BLaER1 treated with 17β-estradiol and CSF1 and Interleukin-3, amounts not matched to agents 10 nM and 100 nM (cell line): ENCODE results near the gene TRIM8.
"Not testable (repeated sequence)": the region's sequence is repeated elsewhere in the genome, so short reads cannot be mapped to it uniquely, and the experiment has no call there.

Experiments
- H3K27ac ChIP-seq, 11 experiments: shearing (Covaris generic); formaldehyde crosslinking; 2 replicates each; pipeline ENCODE4 v1.8.1; 2022
- H3K27me3 ChIP-seq, 11 experiments: shearing (Covaris generic); formaldehyde crosslinking; 2 replicates each; pipeline ENCODE4 v1.8.1; 2022
- H3K36me3 ChIP-seq, 11 experiments: shearing (Covaris generic); formaldehyde crosslinking; 2 replicates each; pipeline ENCODE4 v1.8.1; 2022
- H3K4me1 ChIP-seq, 10 experiments: shearing (Covaris generic); formaldehyde crosslinking; 2 replicates each; pipeline ENCODE4 v1.8.1; 2022
- H3K4me2 ChIP-seq, 11 experiments: shearing (Covaris generic); formaldehyde crosslinking; 2 replicates each; pipeline ENCODE4 v1.8.1; 2022
- H3K4me3 ChIP-seq, 10 experiments: shearing (Covaris generic); formaldehyde crosslinking; 2 replicates each; pipeline ENCODE4 v1.8.1; 2022
- H3K9ac ChIP-seq, 11 experiments: shearing (Covaris generic); formaldehyde crosslinking; 2 replicates each; pipeline ENCODE4 v1.8.1; 2022
- H3K9me3 ChIP-seq, 11 experiments: shearing (Covaris generic); formaldehyde crosslinking; replicated peaks in 1 of 11; 2 replicates each; pipeline ENCODE4 v1.8.1; 2022
- H4K20me1 ChIP-seq, 11 experiments: shearing (Covaris generic); formaldehyde crosslinking; 2 replicates each; pipeline ENCODE4 v1.8.1; 2022
- Cebpa-rat ChIP-seq, 11 experiments: shearing (Covaris generic); IDR thresholded peaks; 2 replicates each; pipeline ENCODE4 v1.8.1; 2022

TRIM8 gene

DNA sequence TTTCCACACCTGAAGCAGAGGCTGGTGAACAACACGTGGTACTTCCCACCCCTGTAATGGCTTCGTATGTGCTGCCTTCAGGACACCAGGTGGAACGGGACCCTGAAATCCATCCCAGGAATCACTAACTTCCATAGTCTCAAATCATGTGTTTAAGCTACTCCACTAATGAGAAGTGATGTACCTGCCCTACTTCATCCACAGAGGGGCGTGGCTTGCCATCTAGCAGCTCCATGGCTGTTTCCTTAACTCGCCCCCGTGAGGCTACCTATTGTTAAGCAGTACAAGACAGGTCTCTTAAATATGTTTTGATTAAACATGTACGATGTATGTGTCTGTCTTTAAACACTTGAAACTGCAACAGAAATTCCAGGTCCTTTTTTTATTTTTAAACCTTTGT lies 38.1 kb downstream of the TRIM8 start:
- Histone ChIP-seq H3K4me3 (no peak overlapping the region), H3K36me3 (peaks cover 22 to 45% (median 26%) of the 10 kb centered on the region in 11 experiments), H4K20me1 (no peaks in the 10 kb centered on the region; a peak in 1 of 22 replicates), H3K9me3 (no peaks in the 10 kb centered on the region), H3K27ac (no peak overlapping the region), H3K9ac (no peak overlapping the region), H3K27me3 (no peaks in the 10 kb centered on the region), H3K4me2 (no peak overlapping the region), H3K4me1 (peaks cover 22 to 41% (median 23%) of the 10 kb centered on the region in 10 experiments)
- TF ChIP-seq Cebpa-rat (IDR thresholded peaks at IDR 0.05), result no peak

DNA sequence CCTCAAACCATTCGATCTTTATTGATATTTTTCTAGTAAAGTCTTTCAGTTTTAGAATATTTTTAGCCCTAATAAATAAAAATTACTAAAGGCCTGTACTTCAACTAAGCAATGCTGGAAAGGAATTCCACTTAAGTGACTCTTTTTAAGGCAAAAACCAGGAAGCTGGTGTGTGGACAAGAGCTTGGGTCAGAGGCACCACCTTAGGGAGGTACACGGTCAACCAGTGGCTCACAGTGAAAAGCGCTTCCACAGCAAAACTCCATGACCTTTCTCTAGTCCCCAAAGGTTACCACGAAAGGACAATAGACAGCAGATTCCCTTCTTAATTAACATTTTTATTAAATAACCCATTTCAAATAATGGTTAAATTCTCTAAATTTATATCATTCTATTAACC lies 38.7 kb downstream of the TRIM8 start:
- Histone ChIP-seq H3K4me2 (peak overlapping the region in 1 of 11 experiments; percentile 37; a peak in 2 of 22 replicates), H3K4me1 (peaks cover 16 to 35% (median 17%) of the 10 kb centered on the region in 10 experiments), H4K20me1 (no peaks in the 10 kb centered on the region; a peak in 1 of 22 replicates), H3K27me3 (no peaks in the 10 kb centered on the region), H3K36me3 (peaks cover 22 to 45% (median 29%) of the 10 kb centered on the region in 11 experiments), H3K4me3 (no peak overlapping the region), H3K9ac (no peak overlapping the region), H3K9me3 (no peaks in the 10 kb centered on the region), H3K27ac (no peak overlapping the region)
- TF ChIP-seq Cebpa-rat (IDR thresholded peaks at IDR 0.05), result no peak

DNA sequence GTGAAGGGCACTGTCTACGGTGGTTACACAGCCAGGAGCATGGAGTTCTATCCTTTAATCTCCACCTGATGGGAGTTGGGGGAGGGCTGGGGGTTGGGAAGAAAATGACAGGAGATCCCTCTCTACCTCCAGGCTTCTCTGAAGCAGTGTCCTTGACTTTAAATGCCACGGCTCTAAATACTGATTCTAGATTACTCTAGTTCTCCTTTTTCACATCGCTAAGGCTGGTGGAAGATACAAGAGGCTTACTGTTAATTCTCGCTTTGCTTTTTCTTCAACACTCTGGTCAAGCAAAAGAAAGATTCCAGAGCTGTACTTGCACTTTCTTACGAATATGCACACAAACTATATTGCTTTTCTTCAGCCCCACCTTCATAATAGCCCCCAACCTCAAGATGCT lies 39.5 kb downstream of the TRIM8 start:
- no peaks in the 10 kb centered on the region; a peak in 1 of 22 replicates for H4K20me1 ChIP-seq
- no peaks in the 10 kb centered on the region for H3K9me3 ChIP-seq
- H3K4me3 ChIP-seq, result no peak overlapping the region
- peaks cover 9 to 27% (median 10%) of the 10 kb centered on the region in 10 experiments for H3K4me1 ChIP-seq
- no peak overlapping the region for H3K27ac ChIP-seq
- no peak for TF ChIP-seq Cebpa-rat (IDR thresholded peaks at IDR 0.05)
- H3K36me3 ChIP-seq, result peaks cover 22 to 48% (median 35%) of the 10 kb centered on the region in 11 experiments
- no peak overlapping the region; a peak in 1 of 22 replicates for H3K9ac ChIP-seq
- H3K27me3 ChIP-seq, result no peaks in the 10 kb centered on the region
- H3K4me2 ChIP-seq, result peak overlapping the region in 2 of 11 experiments; percentile 33 to 37; a peak in 2 of 22 replicates

DNA sequence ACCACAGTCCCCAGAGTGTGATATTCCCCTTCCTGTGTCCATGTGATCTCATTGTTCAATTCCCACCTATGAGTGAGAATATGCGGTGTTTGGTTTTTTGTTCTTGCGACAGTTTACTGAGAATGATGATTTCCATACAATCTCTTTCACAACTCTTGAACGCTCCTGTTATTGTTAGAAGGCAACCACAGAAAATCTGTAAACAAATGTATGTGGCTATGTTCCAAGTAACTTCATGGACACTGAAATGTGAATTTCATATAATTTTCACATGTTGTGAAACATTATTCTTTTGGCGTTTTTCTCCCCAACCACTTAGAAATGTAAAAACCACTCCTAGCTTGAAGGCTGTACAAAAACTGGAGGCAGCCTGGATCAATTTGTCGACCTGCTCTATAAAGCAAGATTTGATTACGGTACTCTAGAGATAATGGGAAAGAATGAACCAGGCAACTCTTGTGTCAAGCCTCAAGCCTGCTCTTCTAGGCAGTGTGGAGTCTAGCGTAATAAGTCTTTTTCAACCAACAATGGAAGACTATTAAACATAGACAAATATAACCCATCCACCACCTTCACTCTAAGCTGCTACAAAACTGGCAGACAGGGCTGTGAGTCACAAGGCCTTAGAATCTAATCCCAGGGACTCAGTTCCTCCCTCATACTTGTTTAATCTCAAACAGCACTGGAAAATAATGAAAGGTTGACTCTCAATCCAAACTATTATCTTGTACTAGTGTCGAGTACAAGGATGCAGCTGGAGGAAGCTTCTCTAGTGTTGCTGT lies 47.2 kb downstream of the TRIM8 start:
- Histone ChIP-seq H3K36me3 (peaks cover 17 to 66% (median 32%) of the 10 kb centered on the region in 11 experiments), H3K27ac (peak overlapping the region in 5 of 11 experiments; percentile 8 to 50 (median 32); a peak in 5 of 22 replicates), H3K9ac (no peak overlapping the region), H3K4me1 (peaks cover 0 to 8% (median 0%) of the 10 kb centered on the region in 10 experiments; a peak in 1 of 20 replicates), H4K20me1 (no peaks in the 10 kb centered on the region), H3K9me3 (no peaks in the 10 kb centered on the region), H3K27me3 (no peaks in the 10 kb centered on the region), H3K4me2 (no peak overlapping the region), H3K4me3 (no peak overlapping the region)
- no peak for TF ChIP-seq Cebpa-rat (IDR thresholded peaks at IDR 0.05)

DNA sequence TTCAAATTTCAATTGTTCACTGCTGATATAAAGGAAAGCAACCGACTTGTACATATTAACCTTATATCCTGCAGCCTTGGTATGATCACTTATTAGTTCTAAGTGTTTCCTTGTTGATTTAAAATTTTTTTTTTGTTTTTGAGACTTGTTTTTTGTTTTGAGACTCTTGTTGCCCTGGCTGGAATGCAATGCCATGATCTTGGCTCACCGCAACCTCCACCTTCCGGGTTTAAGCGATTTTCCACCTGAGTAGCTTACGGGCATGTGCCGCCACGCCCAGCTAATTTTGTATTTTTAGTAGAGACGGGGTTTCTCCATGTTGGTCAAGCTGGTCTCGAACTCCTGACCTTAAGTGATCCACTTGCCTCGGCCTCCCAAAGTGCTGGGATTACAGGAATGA lies 51.1 kb downstream of the TRIM8 start:
- not testable (repeated sequence) for H3K27ac ChIP-seq, H3K4me3 ChIP-seq, H3K27me3 ChIP-seq, H3K9me3 ChIP-seq, H3K4me2 ChIP-seq, H4K20me1 ChIP-seq, H3K9ac ChIP-seq
- H3K4me1 ChIP-seq, result peaks cover 4 to 16% (median 7%) of the 10 kb centered on the region in 10 experiments; a peak in 12 of 20 replicates
- H3K36me3 ChIP-seq, result peaks cover 41 to 74% (median 50%) of the 10 kb centered on the region in 11 experiments

DNA sequence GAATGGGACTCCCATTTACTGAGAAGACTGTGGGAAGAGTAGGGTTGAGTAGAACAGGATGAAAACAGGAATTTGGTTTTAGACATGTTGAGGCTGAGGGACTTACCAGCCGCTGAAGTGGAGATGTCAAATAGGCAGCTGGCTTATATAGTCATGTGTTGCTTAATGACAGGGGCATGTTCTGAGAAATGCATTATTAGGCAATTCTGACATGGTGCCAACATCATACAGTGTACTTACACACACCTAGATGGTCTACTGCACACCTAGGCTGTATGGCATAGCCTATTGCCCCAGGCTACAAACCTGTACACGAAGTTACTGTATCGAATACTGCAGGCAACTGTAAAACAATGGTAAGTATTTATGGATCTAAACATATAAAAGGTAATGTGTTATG lies 52.5 kb downstream of the TRIM8 start:
- H3K4me3 ChIP-seq, result no peak overlapping the region
- H3K4me1 ChIP-seq, result peaks cover 13 to 25% (median 17%) of the 10 kb centered on the region in 10 experiments; a peak in 17 of 20 replicates
- H3K36me3 ChIP-seq, result peaks cover 41 to 74% (median 50%) of the 10 kb centered on the region in 11 experiments
- H4K20me1 ChIP-seq, result no peaks in the 10 kb centered on the region
- H3K9me3 ChIP-seq, result no peaks in the 10 kb centered on the region
- H3K27ac ChIP-seq, result no peak overlapping the region
- no peak overlapping the region for H3K4me2 ChIP-seq
- H3K9ac ChIP-seq, result no peak overlapping the region
- TF ChIP-seq Cebpa-rat (IDR thresholded peaks at IDR 0.05), result no peak
- no peaks in the 10 kb centered on the region for H3K27me3 ChIP-seq

DNA sequence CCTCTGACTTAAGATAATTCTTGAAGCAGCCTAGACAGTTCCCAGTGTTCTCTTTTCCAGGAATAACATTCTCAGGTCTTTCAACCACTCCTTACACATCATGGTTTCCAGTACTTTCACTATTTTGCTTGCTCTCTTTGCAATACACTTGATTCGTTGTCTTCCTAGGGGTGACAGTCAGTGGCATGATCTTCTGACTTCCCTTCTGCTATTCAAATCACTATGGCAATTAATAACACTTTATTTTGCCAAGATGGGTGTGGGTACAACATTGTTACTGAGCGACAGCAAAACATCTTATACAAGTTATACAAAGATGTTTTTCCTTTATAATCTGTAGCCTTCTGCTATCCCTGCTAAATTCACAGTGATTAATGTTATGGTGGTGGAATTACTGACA lies 54.6 kb downstream of the TRIM8 start:
- H3K27ac ChIP-seq, result no peak overlapping the region
- no peak for TF ChIP-seq Cebpa-rat (IDR thresholded peaks at IDR 0.05)
- H3K27me3 ChIP-seq, result no peaks in the 10 kb centered on the region
- H3K9ac ChIP-seq, result no peak overlapping the region
- H3K4me3 ChIP-seq, result no peak overlapping the region
- H3K9me3 ChIP-seq, result no peaks in the 10 kb centered on the region
- no peak overlapping the region for H3K4me2 ChIP-seq
- peaks cover 13 to 26% (median 17%) of the 10 kb centered on the region in 10 experiments; a peak in 17 of 20 replicates for H3K4me1 ChIP-seq
- H4K20me1 ChIP-seq, result no peaks in the 10 kb centered on the region
- peaks cover 36 to 66% (median 50%) of the 10 kb centered on the region in 11 experiments for H3K36me3 ChIP-seq

DNA sequence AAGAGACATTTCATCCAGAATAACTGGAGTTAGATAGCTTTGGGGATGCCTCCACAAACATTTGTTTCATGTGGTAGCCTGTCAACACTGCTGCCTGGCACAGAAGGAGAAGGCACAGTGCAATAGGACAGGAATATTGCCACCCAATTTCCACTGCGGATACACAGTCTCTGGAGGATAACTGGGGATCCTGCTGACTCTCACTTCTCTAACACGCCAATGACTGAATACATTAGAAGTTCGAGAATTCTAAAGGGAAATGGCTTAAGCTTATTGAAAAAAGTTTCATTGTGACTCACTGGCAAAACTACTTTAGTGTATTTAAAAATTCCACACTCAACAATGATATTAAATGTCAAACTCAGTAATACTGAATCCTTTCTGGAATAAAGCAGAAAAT lies 57.0 kb downstream of the TRIM8 start:
- Histone ChIP-seq H3K36me3 (peaks cover 29 to 49% (median 38%) of the 10 kb centered on the region in 11 experiments), H3K4me3 (no peak overlapping the region), H3K9me3 (no peaks in the 10 kb centered on the region), H3K27me3 (no peaks in the 10 kb centered on the region), H3K27ac (no peak overlapping the region), H3K9ac (no peak overlapping the region), H4K20me1 (peaks cover 0 to 7% (median 0%) of the 10 kb centered on the region in 11 experiments; a peak in 5 of 22 replicates), H3K4me2 (peak overlapping the region in 9 of 11 experiments; percentile 2 to 52 (median 24); a peak in 11 of 22 replicates), H3K4me1 (peaks cover 27 to 46% (median 34%) of the 10 kb centered on the region in 10 experiments)
- TF ChIP-seq Cebpa-rat (IDR thresholded peaks at IDR 0.05), result no peak

DNA sequence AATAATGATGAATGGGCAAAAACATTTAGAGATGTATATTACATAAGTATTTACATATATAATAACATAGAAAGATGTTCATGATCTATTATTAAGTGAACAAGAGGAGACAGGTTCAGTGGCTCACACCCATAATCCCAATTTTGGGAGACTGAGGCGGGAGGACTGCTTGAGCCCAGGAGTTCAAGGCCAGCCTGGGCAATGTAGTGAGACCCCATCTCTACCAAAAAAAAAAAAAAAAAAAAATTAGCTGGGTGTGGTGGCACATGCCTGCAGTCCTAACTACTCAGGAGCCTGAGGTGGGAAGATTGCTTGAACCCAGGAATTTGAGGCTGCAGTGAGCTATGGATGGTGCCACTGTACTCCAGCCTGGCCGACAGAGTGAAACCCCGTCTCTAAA lies 57.5 kb downstream of the TRIM8 start:
- H3K9ac ChIP-seq, result no peak overlapping the region
- no peaks in the 10 kb centered on the region for H3K27me3 ChIP-seq
- no peaks in the 10 kb centered on the region for H3K9me3 ChIP-seq
- no peak for TF ChIP-seq Cebpa-rat (IDR thresholded peaks at IDR 0.05)
- H3K4me1 ChIP-seq, result peaks cover 30 to 47% (median 39%) of the 10 kb centered on the region in 10 experiments
- no peak overlapping the region for H3K27ac ChIP-seq
- H3K4me3 ChIP-seq, result no peak overlapping the region
- H3K36me3 ChIP-seq, result peaks cover 24 to 43% (median 33%) of the 10 kb centered on the region in 11 experiments
- peaks cover 0 to 7% (median 0%) of the 10 kb centered on the region in 11 experiments; a peak in 5 of 22 replicates for H4K20me1 ChIP-seq
- H3K4me2 ChIP-seq, result peak overlapping the region in 4 of 11 experiments; percentile 24 to 50 (median 44); a peak in 6 of 22 replicates
